Tibial nerve (tissue), 4 donors: ENCODE results near the gene L3MBTL4. TPM values are rescaled to one million over a fixed set of nuclear protein-coding genes. Genes with fewer than 3 reads are reported as not detected.
A peak's percentile ranks its signal among the peaks of the same experiment; 100 is the strongest.

Experiments
- DNase-seq, 2 donors: peaks; one replicate each; pipeline ENCODE4 v3.0.0-alpha.2; 2019; ENCODE audit warnings: low spot score in 2 of 2
- H3K27ac ChIP-seq, 4 donors: fragments of 200-600 bp; sonication (generic) in 3 of 4; one replicate each; pipeline ENCODE4 v1.5.1; 2017 to 2019; ENCODE audit warnings: mild to moderate bottlenecking in 1 of 4
- H3K27me3 ChIP-seq, 2 donors: fragments of 200-600 bp; sonication (generic) in 1 of 2; one replicate each; pipeline versions ENCODE4 v1.5.1 to v1.6.0; 2017 to 2019
- H3K36me3 ChIP-seq, 3 donors: fragments of 200-600 bp; sonication (generic); one replicate each; pipeline ENCODE4 v1.5.1; 2018 to 2019
- H3K4me1 ChIP-seq, 4 donors: fragments of 200-600 bp; sonication (generic) in 3 of 4; one replicate each; pipeline ENCODE4 v1.5.1; 2017 to 2019
- H3K4me3 ChIP-seq, 4 donors: fragments of 200-600 bp; sonication (generic) in 3 of 4; one replicate each; pipeline ENCODE4 v1.5.1; 2017 to 2019; ENCODE audit warnings: mild to moderate bottlenecking in 1 of 4, moderate library complexity in 1 of 4
- H3K9me3 ChIP-seq, 4 donors: fragments of 200-600 bp; sonication (generic) in 3 of 4; one replicate each; pipeline ENCODE4 v1.5.1; 2017 to 2019
- EP300 ChIP-seq, 2 donors: sonication (generic); formaldehyde crosslinking; IDR thresholded peaks; one replicate each; pipeline ENCODE4 v1.6.1; 2017; ENCODE audit warnings: antibody characterized with exemption in 2 of 2, mild to moderate bottlenecking in 1 of 2
- POLR2A ChIP-seq, 2 donors: fragments of 450-650 bp; IDR thresholded peaks; one replicate each; pipeline ENCODE4 v1.6.1; 2017; ENCODE audit warnings: antibody characterized with exemption in 2 of 2, mild to moderate bottlenecking in 2 of 2, moderate library complexity in 2 of 2
- WGBS, 2 donors: methylation state at CpG; one replicate each; pipeline ENCODE4 v1.1.5; 2018; 5-methylcytosine and 5-hydroxymethylcytosine counted together
- total RNA-seq, 4 donors: library from RNA; depleted of rRNA; stranded (reverse); fragments of >200 nt; gene quantifications; one replicate each; pipeline ENCODE4 v1.1.0, GENCODE V29; 2016
- TF ChIP-seq, protein P1 (sequence below), 5 experiments: fragments of 200-600 bp in 3 of 5; fragments of 450-650 bp in 2 of 5; sonication (generic) in 3 of 5; IDR thresholded peaks; one replicate each; pipeline ENCODE4 v1.5.1; 2016 to 2019; ENCODE audit warnings: antibody characterized with exemption in 5 of 5, mild to moderate bottlenecking in 3 of 5, moderate library complexity in 2 of 5

Gene L3MBTL4
- total RNA-seq, 4 donors from 2014 or later, result 6.3 to 9.0 (median 8.1) TPM

DNA sequence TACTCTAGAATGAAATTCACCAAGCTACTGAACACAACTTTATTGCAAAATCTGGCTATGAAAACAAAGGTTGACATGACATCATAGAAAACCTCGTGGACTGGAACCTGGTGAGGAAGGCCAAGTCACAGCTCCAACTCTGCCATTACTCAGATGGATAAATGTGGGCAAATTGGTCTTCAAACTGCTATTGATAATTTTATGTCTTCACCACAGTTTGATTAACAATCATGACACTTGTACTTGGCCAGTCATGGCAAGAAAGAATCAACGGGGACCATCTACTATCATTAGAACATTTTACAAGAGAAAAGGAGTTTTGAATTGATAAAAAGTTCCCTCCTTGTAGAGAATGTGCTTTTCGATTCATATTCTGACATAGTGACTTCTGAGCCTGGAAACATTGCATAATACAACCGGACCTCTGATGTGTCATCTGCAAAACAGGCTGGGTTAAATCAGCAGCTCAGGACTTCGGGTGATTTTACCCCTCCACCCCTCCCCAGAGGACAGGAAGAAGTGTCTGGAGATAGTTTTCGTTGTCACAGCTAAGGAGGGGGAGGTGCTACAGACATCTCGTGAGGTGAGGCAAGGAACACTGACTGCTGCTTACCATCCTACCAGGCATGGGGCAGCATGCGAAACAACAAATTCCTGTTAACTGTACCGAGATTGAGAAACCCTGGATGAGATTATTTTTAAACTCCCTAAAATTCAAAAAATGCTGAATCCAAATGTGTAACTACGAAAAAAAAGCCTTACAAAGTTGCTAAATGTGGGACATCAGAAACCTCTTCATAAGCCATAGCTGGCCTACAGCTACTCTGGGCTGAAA is 8.4 kb downstream of the L3MBTL4 start:
- peak in 1 of 2 donors; percentile 33 for DNase-seq
- Histone ChIP-seq H3K4me1 (peaks cover 0 to 25% (median 8%) of the 10 kb centered on the region in 4 donors), H3K27ac (peak overlapping the region in 2 of 4 donors; percentile 0 to 59), H3K9me3 (no peaks in the 10 kb centered on the region), H3K36me3 (no peaks in the 10 kb centered on the region), H3K27me3 (no peaks in the 10 kb centered on the region), H3K4me3 (no peak overlapping the region)
- TF ChIP-seq POLR2A (IDR thresholded peaks at IDR 0.05) (no peak), EP300 (IDR thresholded peaks at IDR 0.05) (peak in 1 of 2 donors; percentile 46)
- WGBS, 2 donors, result 44 to 49% methylated on average over 10 of the region's 10 CpGs

DNA sequence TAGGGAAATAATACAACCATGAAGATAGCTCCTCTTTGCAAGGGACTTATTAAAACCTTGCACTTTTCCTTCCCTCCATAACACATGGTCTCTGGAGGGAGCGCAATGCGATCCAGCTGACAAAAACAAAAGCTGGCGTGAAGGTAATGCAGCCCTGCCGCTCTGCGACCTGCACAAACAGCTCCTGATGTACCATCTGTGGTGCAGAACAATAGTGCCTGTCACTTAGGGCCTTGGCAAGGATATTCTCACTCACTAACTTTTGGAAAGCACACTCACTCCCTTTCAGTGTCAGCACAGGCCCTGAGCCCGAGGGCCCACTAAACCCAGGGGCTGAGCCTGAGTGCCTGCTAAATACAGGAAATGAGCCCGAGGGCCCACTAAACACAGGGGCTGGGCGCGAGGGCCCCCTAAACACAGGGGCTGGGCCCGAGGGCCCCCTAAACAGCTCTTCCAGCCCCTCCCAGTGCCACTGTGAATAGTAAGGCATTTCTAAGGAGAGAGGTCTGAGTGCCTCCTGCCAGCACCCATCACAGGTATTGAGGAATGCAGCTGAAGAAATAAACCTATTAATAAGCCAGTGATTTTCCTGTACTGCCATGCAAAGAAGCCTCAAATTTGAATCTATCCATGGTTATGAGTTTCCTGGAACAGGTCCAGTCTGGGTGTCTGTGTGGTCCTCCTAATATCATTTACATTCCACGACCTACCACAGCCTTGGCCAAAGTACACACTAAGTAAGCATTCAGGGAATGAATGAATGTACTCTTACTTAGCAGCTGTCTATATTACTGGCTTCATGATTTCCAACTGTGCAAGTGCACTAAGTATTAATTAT is 9.3 kb downstream of the L3MBTL4 start:
- Histone ChIP-seq H3K36me3 (no peaks in the 10 kb centered on the region), H3K27me3 (no peaks in the 10 kb centered on the region), H3K4me3 (no peak overlapping the region), H3K9me3 (no peaks in the 10 kb centered on the region), H3K4me1 (peaks cover 0 to 21% (median 8%) of the 10 kb centered on the region in 4 donors), H3K27ac (peak overlapping the region in 1 of 4 donors; percentile 59)
- no peak for DNase-seq
- 56 to 59% methylated on average over 11 of the region's 11 CpGs for WGBS, 2 donors
- TF ChIP-seq EP300 (IDR thresholded peaks at IDR 0.05) (no peak), POLR2A (IDR thresholded peaks at IDR 0.05) (no peak)
- TF ChIP-seq, protein P1, sequence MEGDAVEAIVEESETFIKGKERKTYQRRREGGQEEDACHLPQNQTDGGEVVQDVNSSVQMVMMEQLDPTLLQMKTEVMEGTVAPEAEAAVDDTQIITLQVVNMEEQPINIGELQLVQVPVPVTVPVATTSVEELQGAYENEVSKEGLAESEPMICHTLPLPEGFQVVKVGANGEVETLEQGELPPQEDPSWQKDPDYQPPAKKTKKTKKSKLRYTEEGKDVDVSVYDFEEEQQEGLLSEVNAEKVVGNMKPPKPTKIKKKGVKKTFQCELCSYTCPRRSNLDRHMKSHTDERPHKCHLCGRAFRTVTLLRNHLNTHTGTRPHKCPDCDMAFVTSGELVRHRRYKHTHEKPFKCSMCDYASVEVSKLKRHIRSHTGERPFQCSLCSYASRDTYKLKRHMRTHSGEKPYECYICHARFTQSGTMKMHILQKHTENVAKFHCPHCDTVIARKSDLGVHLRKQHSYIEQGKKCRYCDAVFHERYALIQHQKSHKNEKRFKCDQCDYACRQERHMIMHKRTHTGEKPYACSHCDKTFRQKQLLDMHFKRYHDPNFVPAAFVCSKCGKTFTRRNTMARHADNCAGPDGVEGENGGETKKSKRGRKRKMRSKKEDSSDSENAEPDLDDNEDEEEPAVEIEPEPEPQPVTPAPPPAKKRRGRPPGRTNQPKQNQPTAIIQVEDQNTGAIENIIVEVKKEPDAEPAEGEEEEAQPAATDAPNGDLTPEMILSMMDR (IDR thresholded peaks at IDR 0.05), result no peak

DNA sequence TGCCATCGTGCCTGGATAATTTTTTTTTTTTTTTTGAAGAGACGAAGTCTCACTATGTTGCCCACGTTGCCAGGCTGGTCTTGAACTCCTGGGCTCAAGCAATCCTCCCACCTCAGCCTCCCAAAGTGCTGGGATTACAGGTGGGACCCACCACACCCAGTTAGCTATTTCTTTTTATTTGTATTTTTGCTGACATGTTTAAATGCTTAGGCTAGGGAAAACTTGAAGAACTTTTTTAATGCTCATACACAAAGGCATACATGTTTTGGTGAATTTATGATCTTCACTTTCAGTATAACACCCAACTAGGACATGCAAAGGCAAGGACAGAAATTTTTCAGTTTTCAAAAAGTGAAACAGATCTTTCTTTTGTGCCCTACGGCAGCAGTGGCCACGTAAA is 9.9 kb downstream of the L3MBTL4 start:
- WGBS, 2 donors, result 66 to 71% methylated on average over 5 of the region's 5 CpGs
- no peak for DNase-seq
- Histone ChIP-seq H3K27me3 (no peaks in the 10 kb centered on the region), H3K4me1 (peaks cover 0 to 21% (median 8%) of the 10 kb centered on the region in 4 donors), H3K9me3 (no peaks in the 10 kb centered on the region), H3K4me3 (no peak overlapping the region), H3K27ac (no peak overlapping the region), H3K36me3 (no peaks in the 10 kb centered on the region)
- TF ChIP-seq EP300 (IDR thresholded peaks at IDR 0.05) (no peak), POLR2A (IDR thresholded peaks at IDR 0.05) (no peak)
- TF ChIP-seq, protein P1 (IDR thresholded peaks at IDR 0.05), result no peak

- WGBS, 2 donors, result 54 to 64% methylated on average over 8 of the region's 8 CpGs
- Histone ChIP-seq H3K4me1 (peaks cover 0 to 15% (median 7%) of the 10 kb centered on the region in 4 donors), H3K9me3 (no peaks in the 10 kb centered on the region), H3K36me3 (no peaks in the 10 kb centered on the region), H3K27me3 (no peaks in the 10 kb centered on the region), H3K4me3 (no peak overlapping the region), H3K27ac (no peak overlapping the region)
- DNase-seq, result no peak
- no peak for TF ChIP-seq POLR2A (IDR thresholded peaks at IDR 0.05)
- no peak for TF ChIP-seq EP300 (IDR thresholded peaks at IDR 0.05)
- TF ChIP-seq, protein P1 (IDR thresholded peaks at IDR 0.05), result no peak
These were observed 13.0 kb downstream of the L3MBTL4 start for GRCh38 chr18:6401687-6402086.

- TF ChIP-seq EP300 (IDR thresholded peaks at IDR 0.05) (no peak), POLR2A (IDR thresholded peaks at IDR 0.05) (no peak)
- TF ChIP-seq, protein P1 (IDR thresholded peaks at IDR 0.05), result no peak
- no peak overlapping the region for H3K4me3 ChIP-seq
These were observed 14.9 kb downstream of the L3MBTL4 start for GRCh38 chr18:6399776-6400175.

More at GRCh38 chr18:6399776-6400175, 14.9 kb downstream of the L3MBTL4 start:
- Histone ChIP-seq H3K9me3 (no peaks in the 10 kb centered on the region), H3K27me3 (no peaks in the 10 kb centered on the region), H3K27ac (no peak overlapping the region), H3K36me3 (no peaks in the 10 kb centered on the region), H3K4me1 (no peaks in the 10 kb centered on the region)
- 73 to 81% methylated on average over 1 of the region's 1 CpG for WGBS, 2 donors
- no peak for DNase-seq
